Endothelial cell of umbilical vein (primary cell): Measurements from ENCODE around the gene SORL1. TPM values are rescaled to one million over a fixed set of nuclear protein-coding genes. Genes with fewer than 3 reads are reported as not detected.

Experiments used
- BruUV-seq: library from RNA; stranded (reverse); fragments of 400-500 nt; replicated peaks from 2 replicates; lab custom pipeline; 2021; lab: Mats Ljungman, UMichigan
- CTCF ChIA-PET: fragments of 300-600, 350-600 bp; sonication (Branson Sonifier 250); formaldehyde crosslinking; loops from one replicate; lab custom pipeline; 2021; ENCODE audit warnings: antibody characterized with exemption, inconsistent platforms; lab: Charles Lee
- POLR2A ChIA-PET: fragments of 300-600, 350-600 bp; sonication (Branson Sonifier 250); formaldehyde crosslinking; loops from one replicate; lab custom pipeline; 2021; ENCODE audit warnings: antibody characterized with exemption, inconsistent platforms; lab: Charles Lee
- DNase-seq: peaks from one replicate; pipeline ENCODE4 v3.0.0-alpha.2; 2011; ENCODE audit warnings: low read depth, low spot score
- FAIRE-seq: peaks from 2 replicates; lab custom pipeline; 2011; peaks lifted over from hg19 to GRCh38; lab: Jason Lieb, UNC
- H2AFZ ChIP-seq: 2 replicates; pipeline ENCODE4 v1.6.0; 2012; ENCODE audit warnings: low read depth, low read length, control low read depth, inconsistent platforms
- H3K27ac ChIP-seq: 2 replicates; pipeline ENCODE4 v1.5.1; 2011; ENCODE audit warnings: low read depth, mild to moderate bottlenecking, control low read depth, low read length, moderate library complexity; ENCODE audit not compliant: insufficient read depth
- H3K27me3 ChIP-seq, 2 experiments: 2 replicates each; pipeline versions ENCODE4 v1.6.0 to v1.6.1; 2011; ENCODE audit warnings: low read length in 2 of 2, mixed read lengths in 1 of 2; ENCODE audit not compliant: control insufficient read depth in 2 of 2, insufficient read depth in 2 of 2
- H3K36me3 ChIP-seq, 2 experiments: 2 replicates in 1 of 2; 3 replicates in 1 of 2; pipeline ENCODE4 v1.5.1; 2011; ENCODE audit warnings: low read length in 2 of 2, mild to moderate bottlenecking in 1 of 2, moderate library complexity in 1 of 2; ENCODE audit not compliant: control insufficient read depth in 2 of 2, insufficient read depth in 2 of 2; ENCODE audit errors: extremely low read depth in 1 of 2
- H3K4me1 ChIP-seq: 3 replicates; pipeline ENCODE4 v1.5.1; 2011; ENCODE audit warnings: mild to moderate bottlenecking, low read length; ENCODE audit not compliant: control insufficient read depth, insufficient read depth; ENCODE audit errors: extremely low read depth
- H3K4me2 ChIP-seq: 2 replicates; pipeline ENCODE4 v1.6.1; 2011; ENCODE audit warnings: low read length, control low read depth, mixed read lengths; ENCODE audit not compliant: insufficient read depth
- H3K4me3 ChIP-seq, 3 experiments: fragments of 200-600 bp in 1 of 3; sonication (generic), shearing (Covaris generic) in 1 of 3; replicated peaks in 1 of 3; 2 replicates each; pipeline ENCODE4 v1.5.1; 2011 to 2016; ENCODE audit warnings: control low read depth in 3 of 3, low read length in 3 of 3, mild to moderate bottlenecking in 2 of 3, inconsistent platforms in 1 of 3, low read depth in 1 of 3, moderate library complexity in 1 of 3; ENCODE audit not compliant: insufficient read depth in 1 of 3
- H3K79me2 ChIP-seq: 2 replicates; pipeline ENCODE4 v1.6.0; 2012; ENCODE audit warnings: low read length, inconsistent platforms; ENCODE audit not compliant: control insufficient read depth, insufficient read depth
- H3K9ac ChIP-seq: replicated peaks from 2 replicates; pipeline ENCODE3; 2011; ENCODE audit warnings: low read length, control low read depth; ENCODE audit not compliant: insufficient read depth; ENCODE audit errors: extremely low read depth
- H3K9me1 ChIP-seq: replicated peaks from 3 replicates; pipeline ENCODE4 v1.6.0; 2011; ENCODE audit warnings: mild to moderate bottlenecking, low read length; ENCODE audit not compliant: control insufficient read depth, insufficient read depth; ENCODE audit errors: extremely low read depth
- H3K9me3 ChIP-seq: replicated peaks from 2 replicates; pipeline ENCODE4 v1.5.1; 2012; ENCODE audit warnings: low read length, inconsistent platforms; ENCODE audit not compliant: control insufficient read depth, insufficient read depth
- H4K20me1 ChIP-seq: replicated peaks from 2 replicates; pipeline ENCODE3; 2011; ENCODE audit warnings: mild to moderate bottlenecking, low read length; ENCODE audit not compliant: control insufficient read depth, insufficient read depth; ENCODE audit errors: extremely low read depth
- CTCF ChIP-seq, 2 donors: IDR thresholded peaks; 1 replicate in 1 of 2; 2 replicates in 1 of 2; pipeline ENCODE4 v1.5.1; 2011; ENCODE audit warnings: low read length in 2 of 2, mild to moderate bottlenecking in 2 of 2, moderate library complexity in 2 of 2, control low read depth in 1 of 2, inconsistent platforms in 1 of 2, low read depth in 1 of 2; ENCODE audit not compliant: insufficient read depth in 1 of 2; ENCODE audit errors: extremely low read depth in 1 of 2
- EZH2 ChIP-seq: IDR thresholded peaks from 2 replicates; pipeline ENCODE4 v1.6.1; 2012; ENCODE audit warnings: borderline replicate concordance, low read depth, mild to moderate bottlenecking, moderate library complexity, low read length, inconsistent platforms; ENCODE audit not compliant: severe bottlenecking
- FOS ChIP-seq: IDR thresholded peaks from 2 replicates; pipeline ENCODE4 v1.6.1; 2011; ENCODE audit warnings: mild to moderate bottlenecking, low read length, moderate library complexity, borderline replicate concordance; ENCODE audit not compliant: insufficient read depth
- GATA2 ChIP-seq: IDR thresholded peaks from 2 replicates; pipeline ENCODE4 v1.7.0; 2011; ENCODE audit warnings: low read depth, mild to moderate bottlenecking, moderate library complexity, mixed read lengths, low read length; ENCODE audit not compliant: insufficient read length, insufficient read depth
- JUN ChIP-seq: IDR thresholded peaks from 2 replicates; pipeline ENCODE4 v1.6.1; 2011; ENCODE audit warnings: borderline replicate concordance, low read depth; ENCODE audit not compliant: insufficient read length, insufficient read depth
- MAX ChIP-seq: IDR thresholded peaks from 2 replicates; pipeline ENCODE4 v1.6.1; 2011; ENCODE audit not compliant: insufficient read depth, insufficient read length
- MYC ChIP-seq: IDR thresholded peaks from one replicate; pipeline ENCODE4 v1.6.1; 2011; ENCODE audit warnings: mild to moderate bottlenecking, low read depth, low read length
- POLR2A ChIP-seq: IDR thresholded peaks from 2 replicates; pipeline ENCODE4 v1.6.1; 2012; ENCODE audit warnings: low read depth, mild to moderate bottlenecking, control low read depth, low read length
- POLR2AphosphoS5 ChIP-seq: IDR thresholded peaks from 2 replicates; pipeline ENCODE4 v1.6.1; 2012; ENCODE audit warnings: low read depth, mild to moderate bottlenecking, control low read depth, low read length, moderate library complexity; ENCODE audit not compliant: insufficient read depth
- dilution Hi-C: fragments of 300-500 bp; cut with MboI; formaldehyde crosslinking; loops from one replicate; pipeline ENCODE4 v1.15.0; 2019; ENCODE audit warnings: low sequenced_read_pairs; ENCODE audit not compliant: extremely low pct_ligation_motif_present
- intact Hi-C: fragments of 100-400 bp; cut with micrococcal nuclease; formaldehyde crosslinking; loops from one replicate; pipeline ENCODE4 v1.10.0; 2022
- polyA plus RNA-seq, 4 experiments: library from polyadenylated mRNA; depleted of rRNA in 3 of 4; stranded (reverse) in 3 of 4; unstranded in 1 of 4; fragments of >200 nt; gene quantifications; 2 replicates each; pipeline versions ENCODE4 v1.2.1 to v1.2.3, GENCODE V29; 2011 to 2012; ENCODE audit warnings: missing spikeins in 1 of 4
- total RNA-seq: library from RNA; stranded (reverse); gene quantifications from 2 replicates; pipeline ENCODE4 v1.2.3, GENCODE V29; 2021

Gene SORL1
- total and polyA plus RNA-seq, 2 donors (not counting 3 experiments of a cell fraction or from before 2014, with no cell fraction given): 0.17 to 0.31 TPM

- no peak overlapping the region for H2AFZ ChIP-seq
- H3K27me3 ChIP-seq: no peaks in the 10 kb centered on the region
- CTCF ChIA-PET: no interaction called here
- POLR2A ChIA-PET: no interaction called here
- H3K27ac ChIP-seq: no peak overlapping the region
- dilution Hi-C loops (no loop called here), intact Hi-C loops (no loop called here)
- no peak for FAIRE-seq
- no peaks in the 10 kb centered on the region for H3K79me2 ChIP-seq
- TF ChIP-seq GATA2 (no peak), POLR2AphosphoS5 (no peak), CTCF (IDR thresholded peaks at IDR 0.05; ENCODE audit: extremely low read depth in 1 of 2, insufficient read depth in 1 of 2, low read depth in 1 of 2, low read length in 2 of 2) (no peak), EZH2 (no peak), MYC (no peak), MAX (no peak), POLR2A (no peak), JUN (no peak), FOS (no peak)
- DNase-seq: no peak
- no TSS peak for BruUV-seq
- no peak overlapping the region for H3K4me2 ChIP-seq
- H3K9ac ChIP-seq: no peak overlapping the region
- no peak overlapping the region for H3K4me3 ChIP-seq
- no peaks in the 10 kb centered on the region for H3K36me3 ChIP-seq
- H3K9me3 ChIP-seq: no peaks in the 10 kb centered on the region
- no peaks in the 10 kb centered on the region for H3K4me1 ChIP-seq
- H4K20me1 ChIP-seq: no peaks in the 10 kb centered on the region
- no peaks in the 10 kb centered on the region for H3K9me1 ChIP-seq
Measured at GRCh38 chr11:121550247-121551030, 98.3 kb downstream of the SORL1 start.
